Posterior cingulate gyrus (tissue), 11 donors: ENCODE measurements around the gene SMYD1.

Source experiments
- DNase-seq, 10 donors: peaks; one replicate each; pipeline versions ENCODE4 v3.0.0 to v3.0.0-alpha.2; 2020 to 2021; ENCODE audit warnings: mixed read lengths in 3 of 10
- intact Hi-C: fragments of 100-400 bp; cut with DNase I; formaldehyde crosslinking; loops from one replicate; pipeline ENCODE4 v1.15.1; 2023

SMYD1 gene

GRCh38 chr2:88136817-88137216 is 69.2 kb downstream of the SMYD1 start:
- peak in 2 of 10 donors; percentile 46 to 57 for DNase-seq
- intact Hi-C loops = no loop called here

GRCh38 chr2:88137833-88138232 is 70.2 kb downstream of the SMYD1 start:
- DNase-seq = no peak
- intact Hi-C loops = no loop called here

DNA sequence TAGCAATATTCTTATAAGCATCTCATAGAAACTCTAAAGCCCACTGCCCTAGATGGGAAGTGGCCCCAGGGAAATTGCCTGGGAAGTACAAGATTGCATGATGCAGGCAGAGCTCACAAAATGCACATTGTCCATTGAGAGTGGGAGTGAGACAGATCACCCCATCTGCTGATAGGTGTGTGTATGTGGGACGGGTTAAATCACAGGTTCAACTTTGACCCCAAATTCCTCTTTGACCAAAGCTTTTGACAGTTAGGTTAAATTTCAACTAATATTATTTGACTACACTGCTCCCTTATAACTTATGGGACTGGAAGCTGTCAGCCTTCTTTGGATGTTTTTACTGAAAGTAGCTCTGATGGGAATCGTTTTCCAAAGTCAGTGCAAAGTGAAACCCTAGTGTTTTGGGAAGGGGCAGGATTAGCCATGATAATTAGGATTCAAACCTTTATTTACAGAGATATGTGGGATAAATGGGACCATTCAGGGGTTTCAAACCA is 71.6 kb downstream of the SMYD1 start:
- no peak for DNase-seq
- intact Hi-C loops = no loop called here

DNA sequence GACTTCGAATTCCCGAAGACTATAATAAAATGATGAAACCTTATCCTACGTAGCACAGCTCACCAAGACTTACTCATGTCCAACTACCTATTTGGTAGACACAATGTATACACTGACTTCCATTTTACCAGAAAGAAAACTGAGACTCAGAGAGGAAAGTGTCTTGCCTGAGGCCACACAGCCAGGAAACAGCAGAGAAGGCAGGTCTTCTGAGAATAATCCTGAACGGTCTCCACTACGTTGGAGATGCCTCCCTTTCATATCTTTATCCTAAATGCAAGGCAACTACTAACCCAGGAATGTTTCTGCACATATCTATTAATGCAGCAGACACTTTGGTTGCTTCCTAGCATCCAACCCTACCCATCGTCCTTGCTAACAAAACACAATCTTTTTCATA is 72.2 kb downstream of the SMYD1 start:
- no peak for DNase-seq
- intact Hi-C loops = no loop called here

DNA sequence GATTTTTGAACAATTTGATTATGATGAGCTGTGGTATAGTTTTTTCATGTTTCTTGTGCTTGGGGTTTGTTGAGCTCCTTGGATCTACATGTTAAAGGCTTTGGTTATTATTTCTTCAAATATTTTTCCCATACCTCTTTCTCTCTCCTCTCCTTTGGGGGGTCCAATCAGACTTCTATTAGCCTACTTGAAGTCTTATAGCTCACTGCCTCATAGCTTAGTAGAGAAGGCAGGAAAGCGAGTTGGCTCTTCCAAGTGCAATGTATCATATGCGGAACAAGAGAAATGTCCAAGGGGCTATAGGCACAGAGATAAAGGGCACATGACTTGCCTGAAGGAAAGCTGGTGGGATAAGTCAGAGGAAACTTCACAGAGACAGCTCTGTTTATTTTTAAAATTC is 74.3 kb downstream of the SMYD1 start:
- intact Hi-C loops = no loop called here

DNA sequence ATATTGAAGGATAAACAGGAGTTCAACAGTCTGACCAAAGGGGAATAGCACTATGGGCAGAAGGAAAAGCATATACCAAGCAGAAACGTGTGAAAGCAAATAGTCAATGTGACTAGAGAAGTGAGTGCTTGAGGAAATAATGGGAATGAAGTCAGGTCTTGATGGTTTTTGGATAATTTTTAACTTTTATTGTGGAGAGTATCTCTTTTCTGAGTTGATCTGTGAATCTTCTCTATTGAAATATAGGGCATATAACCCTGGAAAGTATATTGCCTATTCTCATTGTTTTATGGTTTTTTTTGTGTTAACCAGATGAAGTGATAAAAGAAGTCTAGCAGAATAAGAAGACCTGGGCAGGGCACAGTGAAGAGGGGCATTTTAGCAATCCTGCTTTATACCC is 76.6 kb downstream of the SMYD1 start:
- no peak for DNase-seq
- intact Hi-C loops = no loop called here

More for the DNA sequence above, 74.3 kb downstream of the SMYD1 start:
- no peak for DNase-seq

- DNase-seq = no peak
- intact Hi-C loops = no loop called here
Measured at GRCh38 chr2:88144914-88145497, 77.4 kb downstream of the SMYD1 start.

- intact Hi-C loops = no loop called here
- DNase-seq = no peak
Measured at GRCh38 chr2:88146590-88146989, 79.0 kb downstream of the SMYD1 start.

GRCh38 chr2:88147145-88147544 is 79.5 kb downstream of the SMYD1 start:
- DNase-seq = no peak
- intact Hi-C loops = no loop called here

DNA sequence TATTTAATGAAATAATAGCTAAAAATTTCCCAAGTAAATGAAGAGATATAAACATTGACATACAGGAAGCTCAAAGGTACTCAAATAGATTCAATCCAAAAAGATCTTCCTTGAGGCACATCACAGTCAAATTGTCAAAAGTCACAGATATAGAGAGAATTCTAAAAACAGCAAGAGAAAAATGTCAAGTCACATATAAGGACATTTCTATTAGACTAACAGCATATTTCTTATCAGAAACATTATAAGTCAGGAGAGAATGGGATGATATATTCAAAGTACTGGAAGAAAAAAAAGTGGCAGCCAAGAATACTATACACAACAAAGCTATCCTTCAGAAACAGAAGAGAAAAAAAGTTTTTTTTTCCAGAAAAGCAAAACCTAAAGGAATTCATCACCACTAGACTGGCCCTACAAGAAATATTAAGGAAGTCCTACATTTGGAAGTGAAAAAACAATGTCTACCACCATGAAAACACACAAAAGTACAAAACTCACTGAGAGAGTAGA is 81.4 kb downstream of the SMYD1 start:
- intact Hi-C loops = no loop called here
- no peak for DNase-seq

GRCh38 chr2:88159481-88159880 is 91.9 kb downstream of the SMYD1 start:
- DNase-seq = no peak
- intact Hi-C loops = no loop called here

DNA sequence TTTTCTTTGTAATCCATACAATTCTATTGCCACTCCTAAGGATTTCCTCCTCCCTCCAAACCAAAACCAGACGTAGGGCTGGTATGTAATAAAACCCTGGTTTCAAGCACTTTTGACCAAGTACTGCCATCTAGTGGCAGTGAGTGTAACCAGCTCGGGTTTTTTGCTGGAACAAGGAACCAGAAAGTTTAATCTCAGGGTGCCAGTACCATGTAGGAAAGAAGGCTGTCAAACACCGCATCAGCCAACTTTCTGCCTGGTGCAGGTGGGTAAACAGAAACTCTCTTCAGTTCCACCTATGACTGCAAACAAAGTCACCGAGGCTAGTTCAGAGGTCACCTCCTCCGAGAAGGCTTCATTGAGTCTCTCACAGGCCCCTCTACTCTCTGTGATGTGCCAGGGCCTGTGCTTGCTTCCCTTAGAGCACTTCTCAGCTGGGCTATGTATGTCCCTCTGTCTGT is 92.4 kb downstream of the SMYD1 start:
- intact Hi-C loops = loop anchor here (1.0 to 5.0 kb wide), 2 partner anchors 100 to 158 kb away; no protein-coding TSS in a partner anchor
- DNase-seq = peak in 6 of 10 donors; percentile 47 to 83 (median 66)

GRCh38 chr2:88160517-88160916 is 92.9 kb downstream of the SMYD1 start:
- intact Hi-C loops = loop anchor here (1.0 to 5.0 kb wide), 2 partner anchors 100 to 158 kb away; no protein-coding TSS in a partner anchor
- no peak for DNase-seq

GRCh38 chr2:88161446-88162244 is 94.0 kb downstream of the SMYD1 start:
- no peak for DNase-seq
- intact Hi-C loops = loop anchor here (5.0 kb wide), 1 partner anchor 159 kb away; no protein-coding TSS in a partner anchor
